Activated T-cell treated with anti-CD3 and anti-CD28 coated beads for 24 hours (primary cell): Measurements from ENCODE around the gene CACUL1.
"Not testable (repeated sequence)": the region's sequence is repeated elsewhere in the genome, so short reads cannot be mapped to it uniquely, and the experiment has no call there.

Source experiments
- DNase-seq: peaks from one replicate; pipeline ENCODE4 v3.0.0-alpha.2; 2020; ENCODE audit warnings: low read depth

Gene CACUL1

DNA sequence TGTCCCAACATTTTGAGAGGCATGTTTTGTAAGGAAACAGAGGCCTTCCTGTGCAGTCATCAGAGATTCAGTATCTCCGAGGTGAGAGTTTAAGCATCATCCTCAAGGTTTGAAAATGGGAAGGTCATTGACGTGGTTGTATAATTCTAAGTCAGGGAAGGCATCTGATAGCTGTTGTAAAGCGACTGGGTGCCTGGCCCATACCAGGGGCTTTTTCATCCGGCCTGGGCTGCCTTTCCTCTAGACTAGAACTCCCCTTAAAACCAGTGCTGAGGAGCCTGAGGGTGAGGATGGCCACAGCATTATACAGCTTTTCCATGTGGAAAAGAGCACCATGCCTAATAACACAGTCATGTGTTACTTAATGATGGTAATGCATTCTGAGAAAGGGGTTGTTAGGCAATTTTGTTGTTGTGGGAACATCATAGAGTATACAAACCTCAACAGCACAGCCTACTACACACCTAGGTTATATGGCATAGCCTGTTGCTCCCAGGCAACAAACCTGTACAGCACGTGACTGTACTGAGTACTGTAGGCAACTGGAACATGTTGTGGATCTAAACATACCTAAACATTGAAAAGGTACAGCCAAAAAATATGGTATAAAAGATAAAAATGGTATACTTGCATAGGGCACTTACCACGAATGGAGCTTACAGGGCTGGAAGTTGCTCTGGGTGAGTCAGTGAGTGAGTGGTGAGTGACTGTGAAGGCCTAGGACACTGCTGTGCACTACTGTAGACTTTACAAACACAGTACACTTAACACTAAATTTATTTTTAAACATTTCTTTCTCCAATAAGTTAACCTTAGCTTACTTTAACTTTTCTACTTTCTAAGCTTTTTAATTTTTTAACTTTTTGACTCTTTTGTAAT lies 13.5 kb upstream of the CACUL1 start:
- DNase-seq, result no peak

DNA sequence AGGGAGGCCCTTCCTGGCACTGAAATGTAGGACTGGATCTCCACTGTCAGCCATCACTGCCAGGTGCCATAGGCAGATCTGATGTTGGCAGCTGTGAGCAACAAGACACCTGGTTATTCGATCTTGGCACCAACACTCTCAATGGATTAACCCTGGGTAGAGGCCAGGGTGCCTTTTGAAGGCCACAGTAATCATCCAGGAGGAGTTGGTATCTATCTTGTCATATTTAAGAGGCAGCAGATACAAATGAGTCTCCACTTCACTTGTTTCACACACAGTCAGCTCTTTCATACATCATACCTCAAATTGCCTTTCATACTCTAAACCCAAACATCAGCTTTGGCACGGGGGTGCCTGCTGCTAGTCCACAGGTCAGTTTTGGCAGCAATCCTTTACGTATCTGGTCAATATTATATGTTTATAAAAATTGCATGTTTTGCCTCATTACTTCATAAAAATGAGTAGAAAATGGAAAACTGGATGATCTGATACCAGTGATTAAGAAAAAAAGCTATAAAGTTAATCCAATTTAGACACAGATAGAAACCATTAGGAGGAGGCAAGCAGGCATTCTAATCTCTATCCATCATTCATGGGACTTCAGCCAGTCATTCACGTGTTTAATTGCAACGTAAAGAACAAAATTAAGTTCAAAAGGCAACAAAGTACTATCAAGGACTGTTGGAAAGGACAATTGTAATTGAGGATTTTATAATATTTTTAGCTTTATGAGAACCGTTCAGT lies 12.7 kb upstream of the CACUL1 start:
- DNase-seq, result no peak

- no peak for DNase-seq
These were observed 9.4 kb upstream of the CACUL1 start for GRCh38 chr10:118764195-118764594.

DNA sequence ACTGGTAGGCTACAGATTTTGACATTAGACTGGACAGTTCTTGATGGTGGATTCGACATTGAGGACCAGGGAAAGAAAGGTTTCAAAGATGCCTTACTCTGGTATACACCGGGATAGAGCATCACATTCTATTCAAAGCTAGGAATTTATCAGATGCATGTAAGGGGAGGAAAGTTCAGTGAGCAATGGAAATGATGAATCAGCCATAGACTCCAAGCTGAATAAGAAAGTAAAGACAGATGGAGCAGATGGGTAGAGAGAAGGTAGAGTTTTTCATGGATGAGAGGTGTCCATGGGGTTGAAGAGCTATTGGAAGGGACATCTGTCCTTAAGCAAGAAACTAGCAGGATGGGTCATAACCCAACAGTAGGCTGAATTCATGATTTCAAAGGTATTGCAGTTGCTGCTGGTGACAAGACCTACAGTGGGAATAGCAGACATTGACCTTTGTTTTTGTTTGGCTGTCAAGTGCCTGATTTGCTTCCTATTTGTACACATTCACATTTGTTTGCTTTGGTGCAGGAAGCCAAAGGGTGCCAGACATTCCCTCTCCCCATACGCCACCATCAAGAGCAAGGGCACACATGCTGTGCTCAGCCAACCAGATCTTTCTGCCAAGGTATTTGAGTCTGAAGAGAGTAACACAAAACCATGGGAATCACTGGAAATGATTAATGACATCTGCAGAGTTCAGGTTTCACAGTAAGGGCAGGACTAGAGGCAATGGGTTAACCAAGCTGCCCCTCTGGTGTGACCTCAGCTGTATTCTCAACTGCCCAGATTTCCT lies 8.6 kb upstream of the CACUL1 start:
- DNase-seq, result no peak

GRCh38 chr10:118760265-118760664 lies 5.5 kb upstream of the CACUL1 start:
- no peak for DNase-seq

GRCh38 chr10:118758449-118758848 lies 3.7 kb upstream of the CACUL1 start:
- no peak for DNase-seq

DNA sequence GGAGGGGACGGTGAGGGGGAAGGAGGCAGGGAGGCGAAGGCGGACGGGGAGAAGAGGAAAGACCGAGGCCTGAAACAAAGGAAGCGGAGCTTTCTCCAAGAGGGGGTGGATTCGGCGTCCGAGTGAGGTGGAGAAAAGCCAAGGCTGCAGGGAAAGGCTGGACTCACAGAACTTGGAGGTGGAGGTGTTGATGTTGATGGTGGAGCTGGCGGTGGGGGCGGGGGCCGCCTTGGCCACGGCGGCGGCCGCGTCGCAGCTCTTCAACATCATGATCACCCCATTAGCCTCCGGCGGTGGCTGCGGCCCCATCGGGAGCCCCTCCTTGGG lies 578 bp downstream of the CACUL1 start:
- no peak for DNase-seq

GRCh38 chr10:118753331-118754228 lies 1.2 kb downstream of the CACUL1 start:
- DNase-seq, result no peak

- DNase-seq, result no peak
These were observed 2.4 kb downstream of the CACUL1 start for GRCh38 chr10:118752409-118752808.

DNA sequence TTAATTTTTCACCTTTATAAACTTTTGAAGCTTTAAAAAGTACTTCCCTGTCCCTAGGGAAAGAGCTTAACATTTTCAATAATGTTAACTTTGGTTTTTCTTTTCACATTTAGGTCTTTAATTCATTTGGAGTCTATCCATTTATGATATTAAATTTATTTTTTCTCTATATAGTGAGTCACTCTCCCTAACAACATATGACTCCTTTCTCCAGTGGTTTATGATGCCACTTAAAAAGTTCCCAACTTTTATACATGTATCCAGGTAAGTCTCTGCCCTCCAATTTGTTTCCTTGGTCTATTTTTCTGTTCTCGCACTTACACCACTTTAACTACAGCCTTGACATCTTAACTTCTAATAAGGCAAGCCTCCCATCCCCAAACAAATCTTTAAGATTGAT lies 3.5 kb downstream of the CACUL1 start:
- DNase-seq, result no peak

DNA sequence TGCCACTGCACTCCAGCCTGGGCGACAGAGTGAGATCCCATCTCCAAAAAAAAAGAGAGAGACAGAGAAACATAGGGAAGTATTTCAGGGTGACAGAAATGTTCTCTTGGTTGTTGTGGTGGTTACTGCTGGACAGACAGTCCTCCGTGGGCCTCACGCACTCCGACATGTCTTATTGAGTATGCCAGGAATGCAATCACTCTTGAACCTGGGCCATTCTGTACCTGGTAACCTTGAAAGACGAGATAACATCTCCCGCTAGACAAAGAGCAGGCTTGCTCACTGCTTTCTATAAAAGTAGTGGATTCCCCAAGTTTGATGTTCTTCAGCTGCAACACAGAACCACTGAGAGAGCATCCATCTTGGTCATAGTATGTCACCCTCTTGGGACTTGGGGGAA lies 6.7 kb downstream of the CACUL1 start:
- DNase-seq, result no peak

DNA sequence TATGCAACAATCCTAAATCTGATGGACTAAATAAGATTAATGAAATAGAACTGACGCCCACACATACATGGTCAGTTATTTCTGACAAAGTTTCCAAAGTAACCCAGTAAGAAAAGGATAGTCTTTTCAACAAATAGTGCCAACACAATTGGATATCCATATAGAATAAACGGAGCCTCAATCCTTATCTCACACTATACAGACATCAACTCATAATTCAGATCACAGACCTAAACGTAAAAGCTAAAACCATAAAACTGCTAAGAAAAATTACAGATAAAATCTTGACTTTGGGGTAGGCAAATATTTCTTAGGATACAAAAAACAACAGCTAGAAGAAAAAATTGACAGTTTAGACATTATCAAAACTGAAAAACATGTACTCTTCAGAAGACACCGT lies 8.5 kb downstream of the CACUL1 start:
- DNase-seq, result no peak

GRCh38 chr10:118745056-118745455 lies 9.7 kb downstream of the CACUL1 start:
- DNase-seq, result no peak

DNA sequence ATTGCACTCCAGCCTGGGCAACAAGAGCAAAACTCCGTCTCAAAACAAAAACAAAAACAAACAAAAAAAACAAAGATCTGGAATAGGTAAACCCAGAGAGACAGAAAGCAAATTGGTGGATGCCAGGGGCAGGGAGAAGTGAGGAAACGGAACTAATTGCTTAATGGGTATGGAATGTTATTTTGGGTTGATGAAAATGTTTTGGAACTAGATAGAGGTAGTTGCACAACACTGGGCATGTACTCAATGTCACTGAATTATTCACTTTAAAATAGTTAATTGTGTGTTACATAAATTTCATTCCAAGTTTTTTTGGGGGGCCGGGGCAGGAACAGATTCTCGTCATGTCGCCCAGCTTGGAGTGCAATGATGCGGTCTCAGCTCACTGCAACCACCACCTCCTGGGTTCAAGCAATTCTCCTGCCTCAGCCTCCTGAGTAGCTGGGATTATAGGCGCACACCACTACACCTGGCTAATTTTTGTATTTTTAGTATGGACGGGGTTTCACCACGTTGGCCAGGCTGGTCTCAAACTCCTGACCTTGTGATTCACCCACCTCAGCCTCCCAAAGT lies 10.3 kb downstream of the CACUL1 start:
- not testable (repeated sequence) for DNase-seq

- no peak for DNase-seq
These were observed 12.0 kb downstream of the CACUL1 start for GRCh38 chr10:118742782-118743181.

DNA sequence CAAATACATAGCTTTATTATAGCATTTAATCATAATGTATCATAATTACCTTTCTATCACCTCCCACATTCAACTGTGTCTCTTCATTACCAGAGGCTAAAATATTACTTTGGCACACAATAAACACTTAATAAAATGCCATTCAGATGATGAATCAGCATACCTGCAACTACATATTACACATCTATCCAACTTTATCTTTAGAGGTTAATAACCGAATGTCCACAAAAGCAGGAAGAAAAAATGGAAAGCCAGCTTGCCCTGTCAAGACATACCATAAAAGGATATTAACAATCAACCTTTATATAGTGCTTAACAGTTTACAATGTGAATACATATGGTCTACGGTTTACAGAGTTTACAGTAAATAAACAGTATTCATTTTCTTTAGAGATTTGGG lies 12.7 kb downstream of the CACUL1 start:
- no peak for DNase-seq

- DNase-seq, result no peak
These were observed 16.4 kb downstream of the CACUL1 start for GRCh38 chr10:118738406-118738805.

- no peak for DNase-seq
These were observed 17.0 kb downstream of the CACUL1 start for GRCh38 chr10:118737603-118738302.

DNA sequence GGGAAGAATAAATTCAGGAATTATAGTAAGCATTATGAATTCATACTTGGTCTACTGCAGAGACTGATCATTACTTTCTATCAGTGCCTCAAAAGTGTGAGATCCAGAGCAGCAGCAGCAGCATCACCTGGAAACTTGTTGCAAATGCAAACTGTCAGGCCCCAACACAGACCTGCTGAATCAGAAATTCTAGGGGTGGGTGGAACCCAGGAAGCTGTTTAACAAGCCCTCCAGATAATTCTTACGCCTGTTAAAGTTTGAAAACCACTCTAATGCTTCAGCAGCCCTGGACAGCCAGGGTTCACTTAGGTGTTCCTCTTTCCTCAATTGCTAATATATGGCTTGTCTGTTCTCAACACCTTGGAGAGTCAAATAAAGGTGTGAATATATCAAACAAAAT lies 19.5 kb downstream of the CACUL1 start:
- no peak for DNase-seq

- no peak for DNase-seq
These were observed 20.3 kb downstream of the CACUL1 start for GRCh38 chr10:118734475-118734874.
